IPS DF 19.7 (cell line): ENCODE results near the gene ASB18.

Experiments
- DNase-seq: peaks from one replicate; pipeline ENCODE4 v3.0.0-alpha.2; 2013; ENCODE audit warnings: low read depth, low spot score

Gene ASB18

GRCh38 chr2:236175548-236176150, 88.6 kb downstream of the ASB18 start:
- no peak for DNase-seq

GRCh38 chr2:236173729-236174607, 90.2 kb downstream of the ASB18 start:
- DNase-seq, result no peak

GRCh38 chr2:236173036-236173728, 91.0 kb downstream of the ASB18 start:
- DNase-seq, result no peak

- DNase-seq, result no peak
These were observed 91.8 kb downstream of the ASB18 start for GRCh38 chr2:236172255-236173035.

- no peak for DNase-seq
These were observed 92.4 kb downstream of the ASB18 start for GRCh38 chr2:236171680-236172254.

GRCh38 chr2:236171181-236171679, 93.0 kb downstream of the ASB18 start:
- DNase-seq, result no peak

- DNase-seq, result no peak
These were observed 93.5 kb downstream of the ASB18 start for GRCh38 chr2:236170590-236171165.

GRCh38 chr2:236169741-236170589, 94.2 kb downstream of the ASB18 start:
- no peak for DNase-seq

GRCh38 chr2:236169151-236169721, 95.0 kb downstream of the ASB18 start:
- no peak for DNase-seq

- DNase-seq, result no peak
These were observed 95.8 kb downstream of the ASB18 start, which contains the start of gene GBX2 for GRCh38 chr2:236168110-236169080. Gene GBX2, minus strand, starts transcription at chr2:236168386. Its CDS starts 415 bp downstream, at chr2:236167971.

- DNase-seq, result no peak
These were observed 96.7 kb downstream of the ASB18 start for GRCh38 chr2:236167297-236168109.

GRCh38 chr2:236166796-236167296, 97.4 kb downstream of the ASB18 start:
- DNase-seq, result no peak

GRCh38 chr2:236165842-236166795, 98.1 kb downstream of the ASB18 start:
- no peak for DNase-seq

- no peak for DNase-seq
These were observed 99.0 kb downstream of the ASB18 start for GRCh38 chr2:236164925-236165841.
